Breast epithelium (tissue), 3 donors: ENCODE measurements around the gene CCDC106.

Experiments used
- CTCF ChIP-seq, 3 donors: fragments of 450-650 bp; IDR thresholded peaks; one replicate each; pipeline ENCODE4 v1.5.1; 2016 to 2017; ENCODE audit warnings: antibody characterized with exemption in 3 of 3, mild to moderate bottlenecking in 3 of 3, moderate library complexity in 3 of 3
- POLR2A ChIP-seq: fragments of 450-650 bp; IDR thresholded peaks from one replicate; pipeline ENCODE4 v1.6.1; 2016; ENCODE audit warnings: antibody characterized with exemption, mild to moderate bottlenecking, moderate library complexity
- POLR2AphosphoS5 ChIP-seq, 3 donors: sonication (generic); formaldehyde crosslinking; IDR thresholded peaks; one replicate each; pipeline ENCODE4 v1.6.1; 2017; ENCODE audit warnings: antibody characterized with exemption in 3 of 3

DNA sequence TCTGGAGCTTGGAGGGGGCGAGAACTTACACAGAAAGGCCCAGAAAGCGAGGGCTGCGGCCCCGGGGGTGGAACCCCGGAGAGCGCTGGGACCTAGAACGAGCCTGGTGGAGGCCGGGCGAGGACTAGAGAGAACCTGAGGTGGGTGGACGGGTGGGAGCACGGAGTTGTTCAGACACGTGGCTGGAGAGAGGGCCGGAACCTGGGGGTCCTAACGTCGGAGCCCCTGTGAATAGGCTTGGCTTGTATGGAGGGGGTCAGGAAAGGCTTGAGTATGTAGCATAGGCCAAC, 4.2 kb upstream of the CCDC106 start:
- TF ChIP-seq CTCF (IDR thresholded peaks at IDR 0.05): no peak
- TF ChIP-seq POLR2AphosphoS5 (IDR thresholded peaks at IDR 0.05): no peak
- no peak for TF ChIP-seq POLR2A
